Retinal pigment epithelial cell (primary cell): Measurements from ENCODE around the gene COASY.

Source experiments
- DNase-seq: peaks from one replicate; pipeline ENCODE4 v3.0.0-alpha.2; 2010; ENCODE audit warnings: low read depth
- H3K4me3 ChIP-seq: 2 replicates; pipeline ENCODE4 v1.5.1; 2011; ENCODE audit warnings: mild to moderate bottlenecking, low read length, control low read depth, moderate library complexity
- CTCF ChIP-seq: conservative IDR thresholded peaks from 2 replicates; pipeline ENCODE4 v1.5.1; 2011; ENCODE audit warnings: low read depth, low read length, control low read depth, inconsistent platforms

Gene COASY

GRCh38 chr17:42568341-42569111 lies 6.6 kb downstream of the COASY start:
- no peak overlapping the region for H3K4me3 ChIP-seq
- TF ChIP-seq CTCF: no peak
- DNase-seq: no peak

GRCh38 chr17:42571435-42572225 lies 9.7 kb downstream of the COASY start:
- TF ChIP-seq CTCF: no peak
- no peak overlapping the region for H3K4me3 ChIP-seq
- DNase-seq: no peak

GRCh38 chr17:42573095-42573494 lies 11.1 kb downstream of the COASY start:
- no peak for TF ChIP-seq CTCF
- no peak for DNase-seq
- no peak overlapping the region for H3K4me3 ChIP-seq

GRCh38 chr17:42574463-42574862 lies 12.5 kb downstream of the COASY start:
- H3K4me3 ChIP-seq: no peak overlapping the region
- TF ChIP-seq CTCF: no peak
- DNase-seq: no peak

- no peak for TF ChIP-seq CTCF
Measured at GRCh38 chr17:42577140-42577531, 15.2 kb downstream of the COASY start.

GRCh38 chr17:42577532-42578281 lies 15.8 kb downstream of the COASY start, which contains the start of gene PSMC3IP:
Gene PSMC3IP (minus strand): TSS chr17:42577729. CDS start chr17:42577686, 43 bp downstream.
- DNase-seq: peak; percentile 73
- TF ChIP-seq CTCF: peak; percentile 41
- peak within 1 kb of the TSS; percentile 66 for H3K4me3 ChIP-seq

More at GRCh38 chr17:42577140-42577531, 15.2 kb downstream of the COASY start:
- H3K4me3 ChIP-seq: peak overlapping the region; percentile 66
- no peak for DNase-seq
